GM23248 (cell line): ENCODE measurements around the gene SULF2. TPM values are rescaled to one million over a fixed set of nuclear protein-coding genes. Genes with fewer than 3 reads are reported as not detected.

Experiments used
- DNase-seq: peaks from one replicate; pipeline ENCODE4 v3.0.0-alpha.2; 2015
- H2AFZ ChIP-seq: fragments of 200-600 bp; sonication (generic); 2 replicates; pipeline ENCODE4 v1.6.1; 2016; ENCODE audit warnings: antibody characterized with exemption
- H3F3A ChIP-seq: fragments of 200-600 bp; sonication (generic); 2 replicates; pipeline ENCODE4 v1.6.1; 2016; ENCODE audit warnings: mild to moderate bottlenecking, antibody characterized with exemption, mixed run types; ENCODE audit not compliant: insufficient read depth
- H3K27ac ChIP-seq: fragments of 200-600 bp; sonication (generic); 2 replicates; pipeline ENCODE4 v1.5.1; 2016; ENCODE audit warnings: mild to moderate bottlenecking
- H3K27me3 ChIP-seq: fragments of 200-600 bp; sonication (generic); replicated peaks from 2 replicates; pipeline ENCODE4 v1.6.1; 2016; ENCODE audit warnings: mild to moderate bottlenecking; ENCODE audit not compliant: insufficient read depth
- H3K36me3 ChIP-seq: fragments of 200-600 bp; sonication (generic); 2 replicates; pipeline ENCODE4 v1.6.1; 2016; ENCODE audit warnings: low read depth, mild to moderate bottlenecking
- H3K4me1 ChIP-seq: fragments of 200-600 bp; sonication (generic); 2 replicates; pipeline ENCODE4 v1.6.1; 2016; ENCODE audit warnings: mild to moderate bottlenecking; ENCODE audit not compliant: insufficient read depth
- H3K4me2 ChIP-seq: fragments of 200-600 bp; sonication (generic); one replicate; pipeline ENCODE4 v1.6.1; 2016; ENCODE audit warnings: mild to moderate bottlenecking; ENCODE audit not compliant: unreplicated experiment
- H3K4me3 ChIP-seq: fragments of 200-600 bp; sonication (generic); 2 replicates; pipeline ENCODE4 v1.5.1; 2016; ENCODE audit warnings: mild to moderate bottlenecking
- H3K79me2 ChIP-seq: fragments of 200-600 bp; sonication (generic); 2 replicates; pipeline ENCODE4 v1.6.1; 2016; ENCODE audit warnings: mild to moderate bottlenecking; ENCODE audit not compliant: insufficient read depth
- H3K9ac ChIP-seq: fragments of 200-600 bp; sonication (generic); 2 replicates; pipeline ENCODE4 v1.6.1; 2016; ENCODE audit warnings: mild to moderate bottlenecking
- H3K9me2 ChIP-seq: fragments of 200-600 bp; sonication (generic); 2 replicates; pipeline ENCODE4 v1.6.1; 2016; ENCODE audit warnings: mixed run types, mild to moderate bottlenecking, moderate library complexity; ENCODE audit not compliant: insufficient read depth
- H3K9me3 ChIP-seq: fragments of 200-600 bp; sonication (generic); one replicate; pipeline ENCODE4 v1.6.1; 2017; ENCODE audit warnings: low read depth
- H4K20me1 ChIP-seq: fragments of 200-600 bp; sonication (generic); 2 replicates; pipeline ENCODE4 v1.6.0; 2016; ENCODE audit not compliant: insufficient read depth
- EZH2 ChIP-seq: fragments of 200-600 bp; sonication (generic); IDR thresholded peaks from 2 replicates; pipeline ENCODE4 v1.6.1; 2018; ENCODE audit warnings: antibody characterized with exemption, mild to moderate bottlenecking; ENCODE audit not compliant: insufficient read depth, poor library complexity, severe bottlenecking
- EZH2phosphoT487 ChIP-seq: fragments of 200-600 bp; sonication (generic); IDR thresholded peaks from 2 replicates; pipeline ENCODE4 v1.6.1; 2018; ENCODE audit warnings: antibody characterized with exemption, moderate library complexity, mild to moderate bottlenecking, low read depth; ENCODE audit not compliant: insufficient read depth
- WGBS, 2 experiments: methylation state at CpG; one replicate each; pipeline ENCODE4 v1.1.6; 2015 to 2017; ENCODE audit warnings: low lambda C conversion rate in 2 of 2, low coverage in 1 of 2; ENCODE audit errors: missing lambda C conversion rate in 2 of 2; 5-methylcytosine and 5-hydroxymethylcytosine counted together
- in situ Hi-C: fragments of 300-500 bp; cut with MboI; formaldehyde crosslinking; loops from 2 replicates; pipeline ENCODE4 v1.15.0; 2020
- polyA plus RNA-seq: library from polyadenylated mRNA; unstranded; fragments of >200 nt; fragmentation: Nextera tagmentation; extraction: Ambion mirVana; gene quantifications from 2 replicates; pipeline ENCODE4 v1.2.1, GENCODE V29; 2016
- total RNA-seq: library from RNA; depleted of rRNA; stranded (reverse); fragments of >200 nt; shearing (Covaris generic); gene quantifications from 2 replicates; pipeline ENCODE4 v1.2.3, GENCODE V29; 2014

The SULF2 gene
- total and polyA plus RNA-seq, 2 experiments from 2014 or later = 2.0 to 5.6 TPM

DNA sequence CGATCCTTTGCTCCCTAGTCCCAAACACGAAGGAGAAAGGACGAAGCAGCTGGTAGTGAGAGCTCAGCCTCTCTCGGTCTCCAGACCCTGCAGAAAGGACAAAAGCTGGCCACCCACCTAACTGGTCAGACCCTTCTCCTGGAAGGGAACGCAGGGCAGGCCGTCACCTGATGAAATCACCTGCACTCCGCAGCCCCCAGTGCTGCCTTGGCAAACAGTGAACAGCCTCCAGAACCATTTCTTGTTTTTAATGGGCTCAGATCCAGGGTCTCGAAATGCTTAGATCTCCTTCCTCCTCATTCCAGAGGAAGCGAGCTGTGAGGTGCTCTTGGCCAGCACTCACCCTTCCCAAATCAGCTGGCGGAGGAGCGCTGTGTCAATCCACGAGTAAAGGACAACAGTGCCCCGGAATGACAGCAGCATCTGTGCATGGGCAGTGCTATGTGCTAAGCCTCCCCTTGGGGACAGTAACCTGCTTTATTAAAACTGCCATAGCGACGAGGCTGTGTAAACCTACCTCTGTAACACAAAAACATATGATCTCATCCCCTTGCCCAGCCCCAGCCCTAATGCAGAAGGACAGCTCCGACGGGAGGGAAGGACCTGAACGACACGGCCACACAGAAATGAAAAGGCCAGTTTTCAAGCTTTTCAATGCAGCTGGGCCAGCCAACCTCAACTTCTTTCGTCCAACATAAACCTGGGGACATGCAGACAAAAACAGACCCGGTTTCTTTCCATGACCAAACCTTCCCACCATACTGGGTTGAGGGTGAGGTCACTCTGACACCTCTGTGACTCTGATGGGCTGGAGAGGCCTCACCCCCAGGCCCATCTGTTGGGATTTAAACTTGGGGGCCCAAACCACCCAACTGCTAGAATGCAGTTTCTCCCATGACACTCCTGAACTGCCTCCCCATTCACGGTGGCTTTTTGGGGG lies 43.3 kb downstream of the SULF2 start:
- no peaks in the 10 kb centered on the region for H3K79me2 ChIP-seq
- H3K4me3 ChIP-seq = no peak overlapping the region
- H2AFZ ChIP-seq = no peak overlapping the region
- no peak overlapping the region for H3K27ac ChIP-seq
- no peaks in the 10 kb centered on the region for H3K36me3 ChIP-seq
- in situ Hi-C loops = no loop called here
- no peaks in the 10 kb centered on the region for H3K4me1 ChIP-seq
- H3K4me2 ChIP-seq = no peak overlapping the region
- H4K20me1 ChIP-seq = no peaks in the 10 kb centered on the region
- no peaks in the 10 kb centered on the region for H3K9me2 ChIP-seq
- no peaks in the 10 kb centered on the region for H3F3A ChIP-seq
- H3K9me3 ChIP-seq = no peaks in the 10 kb centered on the region
- no peak overlapping the region for H3K9ac ChIP-seq
- TF ChIP-seq EZH2 = no peak
- TF ChIP-seq EZH2phosphoT487 = no peak
- H3K27me3 ChIP-seq = 0 out of 2 replicates have a peak, but pooled peaks cover 3% of the 10 kb centered on the region
- no peak for DNase-seq
- 65 to 69% methylated on average over 22 of the region's 22 CpGs for WGBS, 2 experiments

DNA sequence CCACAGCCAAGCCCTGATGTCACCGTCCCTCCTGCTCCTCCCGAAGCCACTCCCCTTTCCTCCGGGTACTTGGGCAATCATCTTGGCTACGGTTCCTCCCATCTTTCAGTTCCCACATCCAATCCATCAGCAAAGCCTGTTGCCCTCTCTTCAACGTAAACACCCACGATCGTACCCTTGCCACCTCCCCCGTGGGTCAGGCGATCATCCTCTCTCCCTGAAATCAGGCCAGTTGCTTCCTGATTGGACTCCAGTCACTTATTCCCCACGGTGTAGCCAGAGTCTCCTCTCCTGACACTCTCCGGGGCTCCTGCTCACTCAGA lies 44.5 kb downstream of the SULF2 start:
- no peak overlapping the region for H3K27ac ChIP-seq
- no peaks in the 10 kb centered on the region for H3K79me2 ChIP-seq
- H3K4me3 ChIP-seq = no peak overlapping the region
- no peaks in the 10 kb centered on the region for H3K9me3 ChIP-seq
- 28 to 43% methylated on average over 11 of the region's 11 CpGs for WGBS, 2 experiments
- H3F3A ChIP-seq = no peaks in the 10 kb centered on the region
- TF ChIP-seq EZH2 (no peak), EZH2phosphoT487 (no peak)
- 0 out of 2 replicates have a peak, but pooled peaks cover 3% of the 10 kb centered on the region for H3K27me3 ChIP-seq
- in situ Hi-C loops = no loop called here
- H3K9ac ChIP-seq = no peak overlapping the region
- no peak for DNase-seq
- H3K4me2 ChIP-seq = no peak overlapping the region
- H4K20me1 ChIP-seq = no peaks in the 10 kb centered on the region
- no peaks in the 10 kb centered on the region for H3K9me2 ChIP-seq
- H3K4me1 ChIP-seq = no peaks in the 10 kb centered on the region
- no peak overlapping the region for H2AFZ ChIP-seq
- no peaks in the 10 kb centered on the region for H3K36me3 ChIP-seq

- no peaks in the 10 kb centered on the region for H3F3A ChIP-seq
- no peak overlapping the region for H3K9ac ChIP-seq
- H3K4me3 ChIP-seq = no peak overlapping the region
- no peak for DNase-seq
- H3K9me2 ChIP-seq = no peaks in the 10 kb centered on the region
- in situ Hi-C loops = no loop called here
- no peak overlapping the region for H3K4me2 ChIP-seq
- H3K4me1 ChIP-seq = no peaks in the 10 kb centered on the region
- no peaks in the 10 kb centered on the region for H3K36me3 ChIP-seq
- no peaks in the 10 kb centered on the region for H4K20me1 ChIP-seq
- H3K27ac ChIP-seq = no peak overlapping the region
- no peaks in the 10 kb centered on the region for H3K9me3 ChIP-seq
- no peak overlapping the region for H2AFZ ChIP-seq
- no peak for TF ChIP-seq EZH2phosphoT487
- no peak for TF ChIP-seq EZH2
- 55 to 57% methylated on average over 10 of the region's 10 CpGs for WGBS, 2 experiments
- no peaks in the 10 kb centered on the region for H3K79me2 ChIP-seq
- H3K27me3 ChIP-seq = 0 out of 2 replicates have a peak, but pooled peaks cover 3% of the 10 kb centered on the region
Observed at GRCh38 chr20:47740121-47740861, 45.0 kb downstream of the SULF2 start.

DNA sequence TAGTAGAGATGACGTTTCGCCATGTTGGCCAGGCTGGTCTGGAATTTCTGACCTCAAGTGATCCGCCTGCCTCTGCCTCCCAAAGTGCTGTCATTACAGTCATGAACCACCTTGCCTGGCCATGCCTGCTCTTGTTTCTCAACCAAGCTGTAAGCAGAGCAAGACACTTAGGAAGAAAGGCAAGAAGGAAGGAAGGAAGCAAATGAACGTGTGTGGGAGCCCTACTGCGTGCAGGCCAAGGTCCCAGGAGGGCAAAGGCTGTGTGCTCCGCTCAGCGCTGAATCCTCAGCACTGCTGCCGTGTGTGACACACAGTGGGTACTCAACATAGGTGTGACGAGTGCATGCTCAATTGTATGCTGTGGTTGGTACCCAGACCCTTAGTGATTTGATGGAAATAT lies 47.4 kb downstream of the SULF2 start:
- no peaks in the 10 kb centered on the region for H3K4me1 ChIP-seq
- 68 to 73% methylated on average over 9 of the region's 9 CpGs for WGBS, 2 experiments
- no peaks in the 10 kb centered on the region for H3K79me2 ChIP-seq
- H3K27me3 ChIP-seq = no peaks in the 10 kb centered on the region
- H3K9ac ChIP-seq = no peak overlapping the region
- H3F3A ChIP-seq = no peaks in the 10 kb centered on the region
- no peak overlapping the region for H3K27ac ChIP-seq
- H4K20me1 ChIP-seq = no peaks in the 10 kb centered on the region
- TF ChIP-seq EZH2 (no peak), EZH2phosphoT487 (no peak)
- H3K36me3 ChIP-seq = no peaks in the 10 kb centered on the region
- H3K4me3 ChIP-seq = no peak overlapping the region
- DNase-seq = no peak
- in situ Hi-C loops = no loop called here
- H3K9me2 ChIP-seq = no peaks in the 10 kb centered on the region
- H3K4me2 ChIP-seq = no peak overlapping the region
- H3K9me3 ChIP-seq = no peaks in the 10 kb centered on the region
- H2AFZ ChIP-seq = no peak overlapping the region
